ENCODE results near the gene RHAG.
A peak's percentile ranks its signal among the peaks of the same experiment; 100 is the strongest.
"Not testable (repeated sequence)": the region's sequence is repeated elsewhere in the genome, so short reads cannot be mapped to it uniquely, and the experiment has no call there.

RHAG gene

DNA sequence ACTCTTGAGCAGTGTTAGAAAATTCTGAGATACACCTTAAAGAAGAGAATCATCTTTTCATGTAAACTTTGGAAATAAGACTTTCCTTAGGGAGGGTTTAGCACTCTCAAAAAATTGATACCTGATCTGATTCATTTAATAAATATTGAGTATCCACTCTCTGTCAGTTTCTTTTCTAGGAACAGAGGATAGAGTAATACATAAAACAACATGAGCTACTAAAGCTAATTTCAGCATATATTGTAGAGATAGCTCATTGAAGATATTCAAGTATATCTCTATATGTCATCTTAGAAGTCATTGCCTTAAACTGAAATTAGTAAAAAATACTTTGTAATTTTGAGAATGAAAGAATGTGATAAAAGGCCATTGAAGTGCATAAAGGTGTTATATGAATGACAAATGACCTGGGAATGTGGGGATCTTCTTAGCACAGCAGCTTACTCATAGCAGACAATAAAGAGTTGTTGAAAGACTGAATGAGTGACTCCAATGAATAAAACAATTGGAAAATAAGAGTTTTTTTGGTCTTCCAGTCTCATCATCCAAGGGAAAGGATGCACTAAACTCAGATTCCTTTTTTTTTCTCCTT is 29.2 kb downstream of the RHAG start:
- Histone ChIP-seq H3K4me3 (ENCODE audit: low read length) (no peak overlapping the region), H3K36me3 (ENCODE audit: control insufficient read depth, insufficient read depth, low read length, severe bottlenecking) (no peaks in the 10 kb centered on the region), H3K4me1 (ENCODE audit: control insufficient read depth, insufficient read depth, low read length) (no peaks in the 10 kb centered on the region), H3K9ac (ENCODE audit: low read length) (no peak overlapping the region), H3K9me3 (ENCODE audit: control insufficient read depth, low read length) (no peaks in the 10 kb centered on the region), H3K27me3 (replicated peaks; ENCODE audit: control insufficient read depth, insufficient read depth, low read length) (peaks cover 3% of the 10 kb centered on the region)
- DNase-seq (ENCODE audit: low read depth), result no peak

DNA sequence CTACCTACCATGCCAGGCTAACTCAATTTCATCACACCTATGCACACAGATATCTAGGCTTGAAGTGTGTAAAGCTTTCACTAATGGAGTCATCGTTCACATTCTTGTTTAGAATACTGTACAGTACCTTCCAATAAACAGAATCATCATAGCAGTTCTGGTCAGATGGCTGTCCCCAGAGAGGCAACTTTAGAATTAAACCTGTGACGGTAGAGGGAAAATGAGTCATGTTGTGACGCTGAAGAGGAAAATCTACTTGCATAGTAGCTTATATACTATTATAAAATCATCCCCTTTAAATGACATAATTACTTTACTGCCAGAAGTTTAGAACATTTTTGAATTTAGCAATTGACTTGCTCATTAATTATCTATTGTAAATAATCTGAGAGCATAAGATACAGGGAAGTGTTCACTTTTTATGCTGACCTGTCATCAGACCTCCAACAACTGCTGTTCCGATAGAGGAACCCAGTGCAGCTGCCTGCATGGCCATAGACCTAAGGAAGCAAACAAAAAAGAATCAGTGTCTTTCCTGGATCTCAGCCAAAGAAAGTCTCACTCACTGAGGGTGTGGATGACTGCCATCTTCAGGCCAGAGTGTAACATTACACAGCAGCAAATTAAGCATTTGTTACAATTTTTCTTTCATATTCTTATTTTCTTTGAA is 29.8 kb downstream of the RHAG start:
- peak; percentile 92 for DNase-seq (ENCODE audit: low read depth)
- no peak overlapping the region for H3K4me3 ChIP-seq (ENCODE audit: low read length)
- peaks cover 3% of the 10 kb centered on the region for H3K27me3 ChIP-seq (replicated peaks; ENCODE audit: control insufficient read depth, insufficient read depth, low read length)
- no peaks in the 10 kb centered on the region for H3K36me3 ChIP-seq (ENCODE audit: control insufficient read depth, insufficient read depth, low read length, severe bottlenecking)
- no peaks in the 10 kb centered on the region for H3K4me1 ChIP-seq (ENCODE audit: control insufficient read depth, insufficient read depth, low read length)
- H3K9me3 ChIP-seq (ENCODE audit: control insufficient read depth, low read length), result no peaks in the 10 kb centered on the region
- no peak overlapping the region for H3K9ac ChIP-seq (ENCODE audit: low read length)

DNA sequence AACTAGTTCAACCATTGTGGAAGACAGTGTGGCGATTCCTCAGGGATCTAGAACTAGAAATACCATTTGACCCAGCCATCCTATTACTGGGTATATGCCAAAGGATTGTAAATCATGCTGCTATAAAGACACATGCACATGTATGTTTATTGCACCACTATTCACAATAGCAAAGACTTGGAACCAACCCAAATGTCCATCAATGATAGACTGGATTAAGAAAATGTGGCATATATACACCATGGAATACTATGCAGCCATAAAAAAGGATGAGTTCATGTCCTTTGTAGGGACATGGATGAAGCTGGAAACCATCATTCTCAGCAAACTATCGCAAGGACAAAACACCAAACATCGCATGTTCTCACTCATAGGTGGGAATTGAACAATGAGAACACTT is 32.6 kb downstream of the RHAG start:
- H3K4me3 ChIP-seq (ENCODE audit: low read length); H3K4me1 ChIP-seq (ENCODE audit: control insufficient read depth, insufficient read depth, low read length); H3K9me3 ChIP-seq (ENCODE audit: control insufficient read depth, low read length); DNase-seq (ENCODE audit: low read depth); H3K27me3 ChIP-seq (replicated peaks; ENCODE audit: control insufficient read depth, insufficient read depth, low read length); H3K9ac ChIP-seq (ENCODE audit: low read length); H3K36me3 ChIP-seq (ENCODE audit: control insufficient read depth, insufficient read depth, low read length, severe bottlenecking): not testable (repeated sequence)

DNA sequence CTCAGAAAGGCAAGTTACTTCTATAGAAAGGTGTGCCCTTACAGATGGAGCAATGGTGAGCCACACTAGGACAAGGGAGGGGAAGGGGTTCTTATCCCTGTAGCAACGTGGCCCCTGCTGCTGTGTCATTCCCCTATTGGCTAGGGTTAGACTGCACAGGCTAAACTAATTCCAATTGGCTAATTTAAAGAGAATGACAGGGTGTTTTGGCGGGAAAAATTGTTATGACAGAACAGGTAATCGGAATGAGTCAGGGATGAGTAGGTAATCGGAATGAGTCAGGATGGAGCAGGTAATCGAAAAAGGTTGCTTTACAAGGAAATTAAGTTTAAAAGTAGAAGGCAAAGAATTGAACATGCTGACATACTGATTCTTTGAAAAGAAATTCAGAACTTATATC is 49.4 kb downstream of the RHAG start:
- not testable (repeated sequence) for H3K9ac ChIP-seq (ENCODE audit: low read length); H3K27me3 ChIP-seq (replicated peaks; ENCODE audit: control insufficient read depth, insufficient read depth, low read length); H3K4me1 ChIP-seq (ENCODE audit: control insufficient read depth, insufficient read depth, low read length); H3K9me3 ChIP-seq (ENCODE audit: control insufficient read depth, low read length); DNase-seq (ENCODE audit: low read depth); H3K36me3 ChIP-seq (ENCODE audit: control insufficient read depth, insufficient read depth, low read length, severe bottlenecking); H3K4me3 ChIP-seq (ENCODE audit: low read length)

DNA sequence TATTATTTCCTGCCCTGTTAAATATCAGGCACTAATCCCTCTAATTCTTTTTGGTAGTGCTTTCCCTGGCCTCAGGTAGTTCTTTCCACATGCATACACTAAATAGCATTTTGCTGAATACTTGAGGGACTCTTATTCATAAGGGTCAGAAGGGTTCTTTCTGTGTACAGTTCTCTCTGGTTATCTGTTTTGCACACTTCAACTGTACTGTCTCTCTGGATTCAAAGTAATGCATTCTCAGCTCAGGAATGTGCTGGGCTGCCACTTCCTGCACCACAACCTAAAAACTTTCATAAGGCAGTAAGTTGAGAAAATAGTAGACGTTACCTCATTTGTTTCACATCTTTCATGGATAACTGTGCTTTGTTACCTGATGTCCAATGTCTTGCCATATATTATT is 54.1 kb downstream of the RHAG start:
- Histone ChIP-seq H3K4me3 (ENCODE audit: low read length) (no peak overlapping the region), H3K4me1 (ENCODE audit: control insufficient read depth, insufficient read depth, low read length) (peaks cover 2% of the 10 kb centered on the region), H3K27me3 (replicated peaks; ENCODE audit: control insufficient read depth, insufficient read depth, low read length) (no peaks in the 10 kb centered on the region), H3K9me3 (ENCODE audit: control insufficient read depth, low read length) (no peaks in the 10 kb centered on the region), H3K36me3 (ENCODE audit: control insufficient read depth, insufficient read depth, low read length, severe bottlenecking) (no peaks in the 10 kb centered on the region), H3K9ac (ENCODE audit: low read length) (no peak overlapping the region)
- DNase-seq (ENCODE audit: low read depth), result no peak

DNA sequence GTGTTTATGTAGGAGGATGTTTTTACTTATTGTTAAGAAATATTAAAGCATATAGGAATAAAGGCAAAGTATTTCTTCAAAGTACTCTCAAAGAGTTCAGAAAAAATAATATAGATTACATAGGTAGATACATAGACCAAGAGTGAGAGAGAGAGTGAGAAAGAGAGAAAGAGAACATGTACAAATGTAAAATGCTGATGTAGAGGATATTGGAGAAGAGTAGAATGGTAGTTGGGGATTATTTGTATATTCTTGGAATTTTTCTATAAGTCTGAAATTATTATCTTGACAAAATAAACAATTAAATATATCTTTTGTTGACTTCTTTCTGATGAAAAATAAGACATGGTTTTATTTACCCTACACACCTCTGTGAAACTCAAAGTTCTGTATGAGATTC is 57.0 kb downstream of the RHAG start:
- no peak for DNase-seq (ENCODE audit: low read depth)
- H3K36me3 ChIP-seq (ENCODE audit: control insufficient read depth, insufficient read depth, low read length, severe bottlenecking), result no peaks in the 10 kb centered on the region
- no peaks in the 10 kb centered on the region for H3K27me3 ChIP-seq (replicated peaks; ENCODE audit: control insufficient read depth, insufficient read depth, low read length)
- H3K9me3 ChIP-seq (ENCODE audit: control insufficient read depth, low read length), result no peaks in the 10 kb centered on the region
- H3K4me1 ChIP-seq (ENCODE audit: control insufficient read depth, insufficient read depth, low read length), result peaks cover 2% of the 10 kb centered on the region
- H3K4me3 ChIP-seq (ENCODE audit: low read length), result no peak overlapping the region
- no peak overlapping the region for H3K9ac ChIP-seq (ENCODE audit: low read length)

DNA sequence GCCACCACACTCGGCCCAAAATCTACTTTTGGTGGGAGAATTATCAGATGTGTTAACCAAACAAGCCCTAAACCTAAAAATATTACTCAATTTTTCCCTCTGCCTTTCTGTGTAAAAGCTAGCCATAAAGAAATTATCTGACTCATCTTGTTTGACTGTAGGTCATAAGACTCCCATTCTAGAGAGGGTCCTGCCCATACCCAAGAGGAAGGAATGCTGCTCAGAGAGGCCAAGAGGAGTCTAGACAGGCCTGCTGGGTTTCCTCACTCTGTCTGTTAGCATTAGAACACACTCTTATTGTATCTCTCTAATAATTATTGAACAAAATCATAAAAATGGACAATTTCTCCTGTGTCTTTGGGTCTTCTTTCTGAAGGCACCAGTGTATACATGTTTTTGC is 60.0 kb downstream of the RHAG start:
- H3K27me3 ChIP-seq (replicated peaks; ENCODE audit: control insufficient read depth, insufficient read depth, low read length), result no peaks in the 10 kb centered on the region
- H3K36me3 ChIP-seq (ENCODE audit: control insufficient read depth, insufficient read depth, low read length, severe bottlenecking), result no peaks in the 10 kb centered on the region
- H3K4me3 ChIP-seq (ENCODE audit: low read length), result no peak overlapping the region
- DNase-seq (ENCODE audit: low read depth), result no peak
- no peaks in the 10 kb centered on the region for H3K9me3 ChIP-seq (ENCODE audit: control insufficient read depth, low read length)
- H3K9ac ChIP-seq (ENCODE audit: low read length), result no peak overlapping the region
- peaks cover 2% of the 10 kb centered on the region for H3K4me1 ChIP-seq (ENCODE audit: control insufficient read depth, insufficient read depth, low read length)

DNA sequence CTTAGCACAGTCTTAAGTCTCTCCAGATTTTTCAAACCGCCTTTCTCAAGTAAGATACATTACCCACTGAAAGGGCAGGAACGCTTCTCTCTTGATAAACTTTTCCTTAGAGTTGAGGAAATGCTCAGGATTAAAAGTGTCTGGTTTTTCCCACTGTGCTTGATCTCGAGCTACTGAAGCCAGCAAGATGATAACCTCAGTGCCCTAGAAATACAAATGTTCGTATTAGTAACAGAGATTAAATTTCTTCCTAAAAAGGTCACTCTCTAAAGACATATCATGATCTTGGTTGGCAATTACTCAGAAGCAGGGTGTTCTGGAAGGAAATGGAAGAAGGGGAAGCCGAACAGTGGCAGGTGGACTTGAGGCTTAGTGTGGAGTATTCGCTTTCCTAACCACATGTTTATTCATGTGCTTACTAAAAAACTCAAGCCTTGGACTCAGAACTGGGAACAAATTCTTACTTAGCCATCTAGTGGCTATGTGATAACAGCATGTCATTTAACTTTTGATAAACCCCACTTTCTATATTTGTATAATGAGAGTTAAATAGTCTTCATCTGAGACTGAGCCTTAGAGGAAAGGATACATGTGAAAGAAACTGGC is 66.1 kb downstream of the RHAG start:
- Histone ChIP-seq H3K36me3 (ENCODE audit: control insufficient read depth, insufficient read depth, low read length, severe bottlenecking) (no peaks in the 10 kb centered on the region), H3K4me3 (ENCODE audit: low read length) (no peak overlapping the region), H3K4me1 (ENCODE audit: control insufficient read depth, insufficient read depth, low read length) (no peaks in the 10 kb centered on the region), H3K9me3 (ENCODE audit: control insufficient read depth, low read length) (no peaks in the 10 kb centered on the region), H3K9ac (ENCODE audit: low read length) (no peak overlapping the region), H3K27me3 (replicated peaks; ENCODE audit: control insufficient read depth, insufficient read depth, low read length) (no peaks in the 10 kb centered on the region)
- no peak for DNase-seq (ENCODE audit: low read depth)

DNA sequence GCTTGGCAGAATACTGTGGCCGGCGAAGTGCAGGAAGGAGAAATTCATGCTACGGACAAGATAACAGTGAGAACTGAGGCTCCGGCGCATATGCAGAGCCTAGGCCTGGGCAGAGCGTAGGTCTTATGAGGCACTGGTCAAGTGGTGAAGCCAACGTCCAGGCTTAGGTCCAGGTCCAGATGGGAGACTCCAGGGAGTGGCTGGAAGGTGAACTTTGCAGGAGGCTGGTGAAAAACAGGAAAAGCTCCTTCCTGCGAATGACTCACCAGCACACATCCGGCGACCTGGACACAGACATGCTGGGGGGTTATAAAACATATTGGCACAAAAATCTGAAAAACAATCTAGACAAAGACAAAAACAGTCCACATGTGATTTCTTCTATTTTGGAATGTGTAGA is 70.8 kb downstream of the RHAG start:
- Histone ChIP-seq H3K4me3 (ENCODE audit: low read length) (no peak overlapping the region), H3K9me3 (ENCODE audit: control insufficient read depth, low read length) (no peaks in the 10 kb centered on the region), H3K36me3 (ENCODE audit: control insufficient read depth, insufficient read depth, low read length, severe bottlenecking) (no peaks in the 10 kb centered on the region), H3K9ac (ENCODE audit: low read length) (no peak overlapping the region), H3K27me3 (replicated peaks; ENCODE audit: control insufficient read depth, insufficient read depth, low read length) (peaks cover 4% of the 10 kb centered on the region), H3K4me1 (ENCODE audit: control insufficient read depth, insufficient read depth, low read length) (no peaks in the 10 kb centered on the region)
- DNase-seq (ENCODE audit: low read depth), result no peak

DNA sequence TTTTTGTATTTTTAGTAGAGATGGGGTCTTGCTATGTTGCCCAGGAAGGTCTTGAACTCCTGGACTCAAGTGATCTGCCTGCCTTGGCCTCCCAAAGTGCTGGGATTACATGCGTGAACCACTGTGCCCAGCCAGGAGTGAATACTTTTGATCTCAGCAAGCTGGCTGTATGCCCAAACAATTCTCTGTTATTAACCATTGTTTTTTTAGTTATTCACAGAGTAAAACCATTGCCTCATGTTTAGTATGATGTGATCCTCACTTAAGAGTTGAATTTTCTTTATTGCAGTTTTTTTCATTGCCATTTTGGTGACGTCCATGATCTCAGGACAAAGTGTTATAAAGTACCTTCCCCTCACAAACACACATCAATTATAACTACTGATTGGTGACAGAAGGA is 71.4 kb downstream of the RHAG start:
- Histone ChIP-seq H3K4me3 (ENCODE audit: low read length) (no peak overlapping the region), H3K4me1 (ENCODE audit: control insufficient read depth, insufficient read depth, low read length) (no peaks in the 10 kb centered on the region), H3K27me3 (replicated peaks; ENCODE audit: control insufficient read depth, insufficient read depth, low read length) (peaks cover 4% of the 10 kb centered on the region), H3K36me3 (ENCODE audit: control insufficient read depth, insufficient read depth, low read length, severe bottlenecking) (no peaks in the 10 kb centered on the region), H3K9ac (ENCODE audit: low read length) (no peak overlapping the region), H3K9me3 (ENCODE audit: control insufficient read depth, low read length) (no peaks in the 10 kb centered on the region)
- DNase-seq (ENCODE audit: low read depth), result no peak

DNA sequence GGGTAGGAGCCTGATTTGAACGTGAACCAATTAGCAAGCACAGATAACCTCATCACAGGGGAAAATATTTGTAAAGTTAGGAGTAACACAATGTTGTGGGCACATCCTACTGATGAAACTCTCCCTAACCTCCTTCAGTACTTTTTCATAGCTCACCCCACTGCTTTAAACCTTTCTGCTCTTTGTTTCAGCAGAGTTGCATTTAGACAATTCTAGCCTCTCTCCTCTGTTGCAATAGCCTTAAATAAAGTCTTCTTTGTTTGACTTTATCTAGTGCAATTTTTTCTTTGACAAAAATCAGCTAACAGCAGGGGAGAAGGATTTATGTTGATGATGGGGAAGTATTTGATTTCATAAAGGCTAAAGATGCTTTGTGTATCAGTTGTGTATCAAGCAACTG is 72.1 kb downstream of the RHAG start:
- H3K4me1 ChIP-seq (ENCODE audit: control insufficient read depth, insufficient read depth, low read length), result no peaks in the 10 kb centered on the region
- no peak overlapping the region for H3K4me3 ChIP-seq (ENCODE audit: low read length)
- H3K9ac ChIP-seq (ENCODE audit: low read length), result no peak overlapping the region
- H3K27me3 ChIP-seq (replicated peaks; ENCODE audit: control insufficient read depth, insufficient read depth, low read length), result peaks cover 4% of the 10 kb centered on the region
- no peak for DNase-seq (ENCODE audit: low read depth)
- no peaks in the 10 kb centered on the region for H3K9me3 ChIP-seq (ENCODE audit: control insufficient read depth, low read length)
- H3K36me3 ChIP-seq (ENCODE audit: control insufficient read depth, insufficient read depth, low read length, severe bottlenecking), result no peaks in the 10 kb centered on the region

Measured in adipocyte (in vitro differentiated cells).